Fibroblast of skin of left biceps (primary cell): ENCODE results near the gene TRNP1.

ENCODE experiments used
- DNase-seq, 2 experiments: peaks; one replicate each; pipeline ENCODE4 v3.0.0-alpha.2; 2013; ENCODE audit warnings: low read depth in 2 of 2

The TRNP1 gene

GRCh38 chr1:27001570-27002360 lies 8.3 kb downstream of the TRNP1 start:
- DNase-seq = no peak

GRCh38 chr1:27003745-27004470 lies 10.4 kb downstream of the TRNP1 start:
- no peak for DNase-seq

- DNase-seq = no peak
These were observed 11.1 kb downstream of the TRNP1 start for GRCh38 chr1:27004471-27005165.

- no peak for DNase-seq
These were observed 11.7 kb downstream of the TRNP1 start for GRCh38 chr1:27005166-27005530.

- no peak for DNase-seq
These were observed 12.4 kb downstream of the TRNP1 start for GRCh38 chr1:27005648-27006496.

- no peak for DNase-seq
These were observed 13.2 kb downstream of the TRNP1 start for GRCh38 chr1:27006683-27007082.

GRCh38 chr1:27007909-27008582 lies 14.6 kb downstream of the TRNP1 start:
- no peak for DNase-seq

- DNase-seq = no peak
These were observed 16.2 kb downstream of the TRNP1 start for GRCh38 chr1:27009601-27010197.

GRCh38 chr1:27010226-27010994 lies 16.9 kb downstream of the TRNP1 start:
- DNase-seq = no peak

GRCh38 chr1:27011058-27011764 lies 17.7 kb downstream of the TRNP1 start:
- DNase-seq = peak; percentile 76 to 78

GRCh38 chr1:27011976-27012563 lies 18.6 kb downstream of the TRNP1 start:
- no peak for DNase-seq

GRCh38 chr1:27015260-27015659 lies 21.8 kb downstream of the TRNP1 start:
- no peak for DNase-seq

- DNase-seq = no peak
These were observed 22.9 kb downstream of the TRNP1 start for GRCh38 chr1:27016376-27016775.

GRCh38 chr1:27017207-27017606 lies 23.7 kb downstream of the TRNP1 start:
- DNase-seq = no peak

- no peak for DNase-seq
These were observed 24.8 kb downstream of the TRNP1 start for GRCh38 chr1:27018316-27018715.

GRCh38 chr1:27021354-27022031 lies 28.0 kb downstream of the TRNP1 start:
- no peak for DNase-seq

GRCh38 chr1:27025718-27026117 lies 32.2 kb downstream of the TRNP1 start:
- DNase-seq = no peak
